HG02623 (cell line): ENCODE data around the gene NAXD.

Experiments used
- ATAC-seq: cut with Tn5 transposase; IDR thresholded peaks from one replicate; pipeline ENCODE4 v1.9.1; 2021; ENCODE audit warnings: moderate library complexity; ENCODE audit not compliant: unreplicated experiment

The NAXD gene

GRCh38 chr13:110643324-110643723 is 28.0 kb downstream of the NAXD start:
- ATAC-seq, result no peak

DNA sequence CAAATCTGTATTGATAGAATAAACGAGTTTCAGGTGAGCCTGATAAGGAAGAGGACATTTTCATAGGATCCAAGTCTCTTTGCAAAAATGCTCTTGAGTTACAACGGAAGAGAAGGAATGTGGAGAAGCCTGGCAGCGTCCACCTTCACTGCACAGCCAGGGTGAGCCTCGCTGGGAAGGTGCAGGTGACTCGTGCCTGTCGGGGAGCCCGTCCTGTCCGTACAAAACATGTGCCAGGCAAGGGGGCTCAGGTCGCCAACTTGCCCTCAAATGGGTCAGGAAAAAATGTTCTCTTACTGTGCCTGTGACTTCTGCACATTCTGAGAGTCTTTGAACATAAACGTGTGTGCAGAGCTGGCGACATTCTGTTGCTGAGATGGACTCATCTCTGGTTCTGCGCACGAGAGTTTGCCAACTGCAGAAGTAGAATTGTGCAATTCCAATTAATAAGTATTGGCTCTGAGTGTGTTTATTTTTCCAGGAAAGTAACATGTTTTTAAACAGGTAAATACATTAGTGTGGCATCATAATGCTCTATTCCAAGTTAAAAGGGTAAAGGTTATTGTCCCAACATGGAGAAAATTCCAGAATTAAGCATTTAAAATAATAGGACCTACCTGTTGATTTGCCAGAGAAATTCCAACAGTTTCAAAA is 28.6 kb downstream of the NAXD start:
- no peak for ATAC-seq

DNA sequence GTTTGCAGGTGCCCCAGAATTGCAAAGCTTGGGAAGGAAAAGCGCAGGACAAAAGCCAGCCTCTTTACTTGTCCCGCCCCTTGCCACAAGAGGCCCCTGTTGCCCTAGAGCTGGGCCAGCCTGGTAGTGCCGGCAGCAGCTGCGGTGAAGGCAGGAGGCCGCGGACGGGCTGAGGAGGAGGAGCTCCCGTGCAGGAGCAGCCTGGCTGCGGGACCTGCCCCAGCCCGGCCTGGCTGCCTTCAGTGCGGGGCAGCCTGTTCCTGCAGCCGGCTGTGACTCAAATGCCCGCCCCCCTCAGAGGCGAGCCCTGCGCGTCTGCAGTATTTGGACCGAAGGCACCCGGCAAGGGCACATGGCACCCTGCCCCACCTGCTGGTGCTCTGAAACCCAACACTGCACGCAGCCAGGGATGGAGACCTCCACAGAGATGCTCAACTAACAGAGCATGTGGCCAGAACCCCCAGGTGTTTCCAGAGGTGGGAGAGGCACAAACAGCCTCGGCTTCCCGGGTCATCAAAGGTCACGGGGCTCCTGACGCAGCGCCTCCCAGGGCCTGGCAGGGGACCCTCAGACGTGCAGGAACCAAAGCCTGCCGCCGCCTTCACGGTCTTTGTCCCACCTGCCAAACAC is 29.7 kb downstream of the NAXD start:
- ATAC-seq, result peak; percentile 62

DNA sequence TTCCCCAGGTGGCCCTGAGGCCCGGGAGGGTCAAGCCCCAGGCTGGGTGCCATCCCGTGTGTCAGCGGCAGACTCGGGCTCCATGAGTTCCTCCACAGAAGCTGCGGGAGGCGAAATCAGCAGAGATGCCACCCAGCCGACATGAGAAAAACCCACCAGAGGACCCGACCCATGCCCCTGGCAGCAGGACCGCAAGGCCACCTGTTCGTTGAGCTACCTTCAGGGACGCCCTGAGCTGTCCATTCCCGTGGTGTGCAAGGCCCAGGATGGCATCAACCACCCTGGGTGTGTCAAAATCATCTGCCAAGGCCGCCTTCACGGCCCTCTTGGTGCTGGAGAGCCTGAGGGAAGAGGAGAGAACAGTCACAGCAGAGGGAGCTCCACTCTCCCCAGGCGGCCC is 30.4 kb downstream of the NAXD start:
- no peak for ATAC-seq

GRCh38 chr13:110646442-110647364 is 31.4 kb downstream of the NAXD start:
- ATAC-seq, result no peak

- ATAC-seq, result no peak
These were observed 32.0 kb downstream of the NAXD start for GRCh38 chr13:110647365-110647737.

GRCh38 chr13:110648146-110648819 is 32.9 kb downstream of the NAXD start:
- ATAC-seq, result no peak

GRCh38 chr13:110648848-110649421 is 33.6 kb downstream of the NAXD start:
- no peak for ATAC-seq

GRCh38 chr13:110649551-110649950 is 34.2 kb downstream of the NAXD start:
- ATAC-seq, result no peak

DNA sequence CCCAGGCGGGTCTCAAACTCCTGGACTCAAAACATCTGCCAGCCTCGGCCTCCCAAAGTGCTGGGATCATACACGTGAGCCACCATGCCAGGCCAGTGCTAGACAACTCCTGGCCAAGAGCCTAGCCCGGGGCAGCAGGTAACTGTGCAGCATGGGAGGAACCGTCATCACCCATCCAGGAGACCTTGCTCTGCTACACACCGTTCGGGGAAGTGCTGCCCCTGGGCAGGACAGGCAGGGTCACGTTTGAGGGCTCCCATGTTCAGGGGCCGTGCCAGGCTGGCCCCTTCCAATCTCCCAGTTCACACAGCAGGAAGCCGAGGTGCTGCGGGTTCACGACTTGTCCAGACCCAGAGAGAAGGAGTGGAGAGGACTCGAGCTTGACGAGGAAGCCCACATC is 35.1 kb downstream of the NAXD start:
- ATAC-seq, result no peak

DNA sequence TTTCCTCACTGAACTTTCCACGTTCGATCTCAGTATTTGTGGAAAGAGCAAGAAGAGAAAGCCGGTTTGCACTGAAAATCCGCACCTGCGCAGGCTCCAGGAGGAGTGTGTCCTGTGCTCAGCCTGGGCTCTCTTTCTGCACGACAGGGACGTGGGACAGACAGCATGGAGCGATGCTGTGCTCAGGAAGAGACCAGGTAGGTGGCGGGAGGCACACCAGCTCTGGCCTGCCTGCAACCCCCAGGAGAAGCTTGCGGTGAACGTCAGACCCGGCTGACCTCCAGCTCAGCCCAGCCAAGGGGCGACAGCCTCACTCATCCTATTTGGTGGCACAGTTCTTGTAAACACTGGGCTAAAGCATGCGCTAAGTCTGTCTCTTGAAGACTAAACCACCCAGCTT is 35.9 kb downstream of the NAXD start:
- no peak for ATAC-seq

- ATAC-seq, result no peak
These were observed 36.4 kb downstream of the NAXD start for GRCh38 chr13:110651726-110652230.

DNA sequence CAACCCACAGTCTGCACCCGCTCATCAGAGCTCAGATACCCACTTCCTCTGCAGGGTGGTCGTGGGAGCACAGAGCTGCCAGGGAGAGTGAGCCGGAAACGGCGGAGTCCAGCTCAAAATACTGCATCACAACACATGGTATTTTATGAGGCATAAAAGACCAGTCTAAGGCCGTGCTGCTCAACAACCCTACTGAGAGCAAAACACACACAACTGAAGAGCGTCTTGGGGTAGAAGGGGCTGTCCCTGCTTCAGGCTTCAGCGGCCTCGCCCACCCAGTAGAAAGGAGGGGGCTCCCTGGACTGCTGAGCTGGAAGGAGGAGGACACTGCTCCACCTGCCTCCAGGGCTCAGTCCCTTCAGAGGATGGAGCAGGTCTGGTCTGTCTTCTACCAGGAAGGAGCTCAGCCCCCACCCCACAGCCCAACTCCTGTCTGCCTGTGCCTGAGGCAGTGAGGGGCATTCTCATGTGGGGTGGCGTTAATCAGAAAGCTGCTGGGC is 36.9 kb downstream of the NAXD start:
- no peak for ATAC-seq

DNA sequence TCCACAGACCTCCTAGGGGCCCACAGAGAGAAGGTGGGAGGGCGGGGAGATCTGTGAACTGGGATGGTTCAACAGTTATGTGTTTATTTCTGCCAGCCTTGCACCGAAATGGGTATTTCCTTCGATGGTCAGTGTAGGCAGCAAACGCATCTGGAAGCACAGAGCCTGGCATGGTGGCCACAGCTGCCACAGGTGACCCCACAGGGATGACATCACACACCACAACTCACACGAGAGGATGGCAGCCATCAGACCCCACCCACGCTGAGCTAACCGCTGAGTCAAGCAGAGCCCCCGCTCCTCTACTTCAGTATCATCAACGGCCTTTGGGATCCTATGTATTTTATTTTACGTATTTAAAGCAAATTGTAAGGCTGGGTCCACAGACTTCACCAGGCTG is 37.4 kb downstream of the NAXD start:
- no peak for ATAC-seq

DNA sequence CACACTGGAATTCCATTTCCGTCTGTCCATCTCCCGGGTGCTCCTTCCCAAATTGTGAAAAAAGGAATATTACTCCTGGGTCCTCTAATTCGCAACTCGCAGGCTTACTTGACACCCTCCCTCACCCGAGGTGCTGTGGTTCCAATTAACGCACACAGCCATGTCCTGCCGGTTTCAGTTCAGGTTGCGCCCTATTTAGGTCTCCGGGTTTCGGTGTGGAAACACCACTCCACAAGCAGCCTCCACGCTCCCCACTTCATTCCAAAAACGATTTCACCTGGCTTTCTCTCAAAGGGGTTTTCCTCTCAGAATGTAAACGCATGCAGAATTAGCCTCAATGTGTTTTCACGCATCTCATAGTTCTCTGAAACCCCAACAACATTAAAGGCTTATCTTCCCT is 37.9 kb downstream of the NAXD start:
- ATAC-seq, result no peak

GRCh38 chr13:110653851-110654250 is 38.5 kb downstream of the NAXD start:
- ATAC-seq, result no peak

GRCh38 chr13:110657196-110657595 is 41.9 kb downstream of the NAXD start:
- ATAC-seq, result no peak

GRCh38 chr13:110658218-110658911 is 43.0 kb downstream of the NAXD start:
- ATAC-seq, result peak; percentile 92

DNA sequence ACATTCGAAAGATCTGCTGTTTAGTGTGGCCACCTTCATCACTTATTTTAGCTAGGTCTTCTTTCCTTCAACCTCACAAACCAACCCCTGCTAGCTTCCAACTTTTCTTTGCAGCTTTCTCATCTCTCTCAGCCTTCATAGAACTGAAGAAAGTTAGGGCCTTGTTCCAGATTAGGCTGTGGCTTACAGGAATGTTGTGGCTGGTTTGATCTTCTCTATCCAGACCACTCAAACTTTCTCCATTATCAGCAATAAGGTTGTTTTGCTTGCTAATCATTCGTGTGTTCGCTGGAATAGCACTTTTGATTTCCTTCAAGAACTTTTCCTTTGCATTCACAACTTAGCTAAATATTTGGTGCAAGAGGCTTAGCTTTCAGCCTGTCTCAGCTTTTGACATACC is 45.9 kb downstream of the NAXD start:
- ATAC-seq, result no peak

GRCh38 chr13:110662091-110662490 is 46.7 kb downstream of the NAXD start:
- no peak for ATAC-seq
